GM23338 (cell line): ENCODE data around the gene TYW1B. TPM values are rescaled to one million over a fixed set of nuclear protein-coding genes. Genes with fewer than 3 reads are reported as not detected.
"Not testable (repeated sequence)": the region's sequence is repeated elsewhere in the genome, so short reads cannot be mapped to it uniquely, and the experiment has no call there.

Source experiments
- ATAC-seq: fragments of 200-7000 bp; cut with Tn5 transposase; 3 replicates; pipeline ENCODE4 v1.9.1; 2020
- DNase-seq: peaks from one replicate; pipeline ENCODE4 v3.0.0-alpha.2; 2015; ENCODE audit warnings: low spot score
- H2AFZ ChIP-seq: fragments of 200-600 bp; sonication (generic); 2 replicates; pipeline ENCODE4 v1.8.0; 2016; ENCODE audit warnings: antibody characterized with exemption, mild to moderate bottlenecking, moderate library complexity
- H3F3A ChIP-seq: fragments of 200-600 bp; sonication (generic); replicated peaks from 2 replicates; pipeline ENCODE4 v1.8.0; 2017; ENCODE audit warnings: antibody characterized with exemption, mixed run types, low read depth
- H3K27ac ChIP-seq: fragments of 200-600 bp; sonication (generic); 2 replicates; pipeline ENCODE4 v1.6.1; 2016; ENCODE audit warnings: low read depth
- H3K27me3 ChIP-seq: fragments of 200-600 bp; sonication (generic); 2 replicates; pipeline ENCODE4 v1.8.0; 2016; ENCODE audit warnings: mild to moderate bottlenecking, mixed run types, moderate library complexity; ENCODE audit not compliant: insufficient read depth
- H3K36me3 ChIP-seq: fragments of 200-600 bp; sonication (generic); 2 replicates; pipeline ENCODE4 v1.8.0; 2016; ENCODE audit warnings: mild to moderate bottlenecking; ENCODE audit not compliant: insufficient read depth
- H3K4me1 ChIP-seq: fragments of 200-600 bp; sonication (generic); 2 replicates; pipeline ENCODE4 v1.8.0; 2016; ENCODE audit warnings: mild to moderate bottlenecking, moderate library complexity; ENCODE audit not compliant: insufficient read depth
- H3K4me2 ChIP-seq: fragments of 200-600 bp; sonication (generic); 2 replicates; pipeline ENCODE4 v1.7.1; 2017; ENCODE audit warnings: mixed run types
- H3K4me3 ChIP-seq: fragments of 200-600 bp; sonication (generic); 2 replicates; pipeline ENCODE4 v1.6.1; 2016; ENCODE audit warnings: mixed run types
- H3K79me2 ChIP-seq: fragments of 200-600 bp; sonication (generic); replicated peaks from 2 replicates; pipeline ENCODE4 v1.8.0; 2017; ENCODE audit warnings: mild to moderate bottlenecking; ENCODE audit not compliant: insufficient read depth
- H3K9me2 ChIP-seq: fragments of 200-600 bp; sonication (generic); 2 replicates; pipeline ENCODE4 v1.8.0; 2017; ENCODE audit not compliant: insufficient read depth
- H4K20me1 ChIP-seq: fragments of 200-600 bp; sonication (generic); replicated peaks from 2 replicates; pipeline ENCODE4 v1.8.0; 2017; ENCODE audit warnings: mild to moderate bottlenecking; ENCODE audit not compliant: insufficient read depth
- H3K27ac Mint-ChIP-seq: 2 replicates; pipeline ENCODE4 v1.8.0; 2020; ENCODE audit warnings: inconsistent platforms, mild to moderate bottlenecking, moderate library complexity, mixed read lengths
- H3K27me3 Mint-ChIP-seq: 3 replicates; pipeline ENCODE4 v1.8.0; 2022; ENCODE audit warnings: low read depth, mild to moderate bottlenecking, moderate library complexity, mixed read lengths, inconsistent platforms; ENCODE audit not compliant: insufficient read depth, poor library complexity
- H3K36me3 Mint-ChIP-seq: 3 replicates; pipeline ENCODE4 v1.8.0; 2021; ENCODE audit warnings: low read depth, mild to moderate bottlenecking, inconsistent platforms, moderate library complexity, mixed read lengths
- H3K4me1 Mint-ChIP-seq: 3 replicates; pipeline ENCODE4 v1.8.0; 2020; ENCODE audit warnings: mild to moderate bottlenecking, inconsistent platforms, mixed read lengths
- H3K4me3 Mint-ChIP-seq: 3 replicates; pipeline ENCODE4 v1.8.0; 2021; ENCODE audit warnings: moderate library complexity, mild to moderate bottlenecking, inconsistent platforms, mixed read lengths
- H3K9me3 Mint-ChIP-seq: 3 replicates; pipeline ENCODE4 v1.8.0; 2020; ENCODE audit warnings: moderate library complexity, mild to moderate bottlenecking, inconsistent platforms, mixed read lengths
- CREB1 ChIP-seq: fragments of 250-450 bp; sonication (Bioruptor Pico); IDR thresholded peaks from 2 replicates; pipeline ENCODE4 v1.5.0; 2020; ENCODE audit warnings: low read depth, mild to moderate bottlenecking, moderate library complexity
- EZH2 ChIP-seq: fragments of 200-600 bp; sonication (generic); IDR thresholded peaks from one replicate; pipeline ENCODE4 v1.8.0; 2017; ENCODE audit warnings: antibody characterized with exemption, mild to moderate bottlenecking, low read depth; ENCODE audit not compliant: unreplicated experiment
- EZH2phosphoT487 ChIP-seq: fragments of 200-600 bp; sonication (generic); IDR thresholded peaks from one replicate; pipeline ENCODE4 v1.8.1; 2018; ENCODE audit warnings: antibody characterized with exemption; ENCODE audit not compliant: unreplicated experiment
- ZNF114 ChIP-seq: fragments of 250-450 bp; sonication (Bioruptor Pico); IDR thresholded peaks from 2 replicates; pipeline ENCODE4 v1.5.0; 2020; ENCODE audit warnings: mild to moderate bottlenecking, moderate library complexity
- ZNF331 ChIP-seq: fragments of 250-450 bp; sonication (Bioruptor Pico); IDR thresholded peaks from 2 replicates; pipeline ENCODE4 v1.5.0; 2020; ENCODE audit warnings: low read depth, mild to moderate bottlenecking, moderate library complexity
- polyA plus RNA-seq: library from polyadenylated mRNA; unstranded; fragments of >200 nt; fragmentation: Nextera tagmentation; extraction: Ambion mirVana; gene quantifications from 2 replicates; pipeline ENCODE4 v1.2.1, GENCODE V29; 2016
- total RNA-seq: library from RNA; depleted of rRNA; stranded (reverse); fragments of >200 nt; shearing (Covaris generic); gene quantifications from 2 replicates; pipeline ENCODE4 v1.2.3, GENCODE V29; 2014
- TF ChIP-seq, protein P1 (sequence below): IDR thresholded peaks from one replicate; pipeline ENCODE4 v1.6.1; 2018; ENCODE audit warnings: antibody characterized with exemption; ENCODE audit not compliant: unreplicated experiment
- TF ChIP-seq, protein P2 (sequence below), 2 experiments: fragments of 200-600 bp in 1 of 2; sonication (generic) in 1 of 2; conservative IDR thresholded peaks; 2 replicates each; pipeline versions ENCODE4 v1.5.1 to v1.6.1; 2016 to 2017; ENCODE audit warnings: antibody characterized with exemption in 2 of 2, low read depth in 2 of 2, mild to moderate bottlenecking in 2 of 2, moderate library complexity in 1 of 2
- TF ChIP-seq, protein P3 (sequence below): fragments of 250-450 bp; sonication (Bioruptor Pico); IDR thresholded peaks from 2 replicates; pipeline ENCODE4 v1.5.0; 2020; ENCODE audit warnings: mild to moderate bottlenecking, moderate library complexity

TYW1B gene
- total and polyA plus RNA-seq, 2 experiments from 2014 or later: 2.8 to 5.6 TPM

DNA sequence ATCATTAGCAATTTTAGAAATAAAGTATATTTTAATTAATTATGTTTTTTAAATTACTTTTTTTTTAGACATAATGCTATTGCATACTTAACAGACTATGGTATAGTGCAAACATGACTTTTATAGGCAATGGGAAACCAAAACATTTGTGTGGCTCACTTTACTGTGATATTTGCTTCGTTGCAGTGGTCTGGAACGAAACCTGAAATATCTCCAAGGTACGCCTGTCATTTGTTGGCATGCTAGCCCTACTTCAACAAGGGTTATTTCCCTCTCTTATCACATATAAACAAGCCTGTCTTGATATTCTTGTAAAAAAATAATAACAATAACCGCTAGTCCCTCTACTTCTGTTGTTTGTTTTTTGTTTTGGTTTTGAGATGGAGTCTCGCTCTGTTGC, 74.2 kb downstream of the TYW1B start:
- H3K27me3 Mint-ChIP-seq: no peaks in the 10 kb centered on the region
- Histone ChIP-seq H3K27ac (no peak overlapping the region), H3K4me3 (no peak overlapping the region), H3K4me1 (no peaks in the 10 kb centered on the region), H3K4me2 (no peak overlapping the region), H3K79me2 (no peaks in the 10 kb centered on the region), H3K27me3 (no peaks in the 10 kb centered on the region), H4K20me1 (no peaks in the 10 kb centered on the region), H3K36me3 (no peaks in the 10 kb centered on the region), H3F3A (no peaks in the 10 kb centered on the region), H2AFZ (no peak overlapping the region), H3K9me2 (no peaks in the 10 kb centered on the region)
- H3K4me1 Mint-ChIP-seq: no peaks in the 10 kb centered on the region; the same call in 2 of the 3 replicates
- no peak for DNase-seq
- H3K36me3 Mint-ChIP-seq: peaks cover 12% of the 10 kb centered on the region
- no peak overlapping the region for H3K27ac Mint-ChIP-seq
- no peak for TF ChIP-seq EZH2
- no peak for TF ChIP-seq ZNF114
- TF ChIP-seq, protein P1, sequence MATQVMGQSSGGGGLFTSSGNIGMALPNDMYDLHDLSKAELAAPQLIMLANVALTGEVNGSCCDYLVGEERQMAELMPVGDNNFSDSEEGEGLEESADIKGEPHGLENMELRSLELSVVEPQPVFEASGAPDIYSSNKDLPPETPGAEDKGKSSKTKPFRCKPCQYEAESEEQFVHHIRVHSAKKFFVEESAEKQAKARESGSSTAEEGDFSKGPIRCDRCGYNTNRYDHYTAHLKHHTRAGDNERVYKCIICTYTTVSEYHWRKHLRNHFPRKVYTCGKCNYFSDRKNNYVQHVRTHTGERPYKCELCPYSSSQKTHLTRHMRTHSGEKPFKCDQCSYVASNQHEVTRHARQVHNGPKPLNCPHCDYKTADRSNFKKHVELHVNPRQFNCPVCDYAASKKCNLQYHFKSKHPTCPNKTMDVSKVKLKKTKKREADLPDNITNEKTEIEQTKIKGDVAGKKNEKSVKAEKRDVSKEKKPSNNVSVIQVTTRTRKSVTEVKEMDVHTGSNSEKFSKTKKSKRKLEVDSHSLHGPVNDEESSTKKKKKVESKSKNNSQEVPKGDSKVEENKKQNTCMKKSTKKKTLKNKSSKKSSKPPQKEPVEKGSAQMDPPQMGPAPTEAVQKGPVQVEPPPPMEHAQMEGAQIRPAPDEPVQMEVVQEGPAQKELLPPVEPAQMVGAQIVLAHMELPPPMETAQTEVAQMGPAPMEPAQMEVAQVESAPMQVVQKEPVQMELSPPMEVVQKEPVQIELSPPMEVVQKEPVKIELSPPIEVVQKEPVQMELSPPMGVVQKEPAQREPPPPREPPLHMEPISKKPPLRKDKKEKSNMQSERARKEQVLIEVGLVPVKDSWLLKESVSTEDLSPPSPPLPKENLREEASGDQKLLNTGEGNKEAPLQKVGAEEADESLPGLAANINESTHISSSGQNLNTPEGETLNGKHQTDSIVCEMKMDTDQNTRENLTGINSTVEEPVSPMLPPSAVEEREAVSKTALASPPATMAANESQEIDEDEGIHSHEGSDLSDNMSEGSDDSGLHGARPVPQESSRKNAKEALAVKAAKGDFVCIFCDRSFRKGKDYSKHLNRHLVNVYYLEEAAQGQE: no peak
- TF ChIP-seq EZH2phosphoT487: no peak
- TF ChIP-seq, protein P2, sequence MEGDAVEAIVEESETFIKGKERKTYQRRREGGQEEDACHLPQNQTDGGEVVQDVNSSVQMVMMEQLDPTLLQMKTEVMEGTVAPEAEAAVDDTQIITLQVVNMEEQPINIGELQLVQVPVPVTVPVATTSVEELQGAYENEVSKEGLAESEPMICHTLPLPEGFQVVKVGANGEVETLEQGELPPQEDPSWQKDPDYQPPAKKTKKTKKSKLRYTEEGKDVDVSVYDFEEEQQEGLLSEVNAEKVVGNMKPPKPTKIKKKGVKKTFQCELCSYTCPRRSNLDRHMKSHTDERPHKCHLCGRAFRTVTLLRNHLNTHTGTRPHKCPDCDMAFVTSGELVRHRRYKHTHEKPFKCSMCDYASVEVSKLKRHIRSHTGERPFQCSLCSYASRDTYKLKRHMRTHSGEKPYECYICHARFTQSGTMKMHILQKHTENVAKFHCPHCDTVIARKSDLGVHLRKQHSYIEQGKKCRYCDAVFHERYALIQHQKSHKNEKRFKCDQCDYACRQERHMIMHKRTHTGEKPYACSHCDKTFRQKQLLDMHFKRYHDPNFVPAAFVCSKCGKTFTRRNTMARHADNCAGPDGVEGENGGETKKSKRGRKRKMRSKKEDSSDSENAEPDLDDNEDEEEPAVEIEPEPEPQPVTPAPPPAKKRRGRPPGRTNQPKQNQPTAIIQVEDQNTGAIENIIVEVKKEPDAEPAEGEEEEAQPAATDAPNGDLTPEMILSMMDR (conservative IDR thresholded peaks at IDR 0.05; ENCODE audit: low read depth in 2 of 2): no peak
- TF ChIP-seq, protein P3, sequence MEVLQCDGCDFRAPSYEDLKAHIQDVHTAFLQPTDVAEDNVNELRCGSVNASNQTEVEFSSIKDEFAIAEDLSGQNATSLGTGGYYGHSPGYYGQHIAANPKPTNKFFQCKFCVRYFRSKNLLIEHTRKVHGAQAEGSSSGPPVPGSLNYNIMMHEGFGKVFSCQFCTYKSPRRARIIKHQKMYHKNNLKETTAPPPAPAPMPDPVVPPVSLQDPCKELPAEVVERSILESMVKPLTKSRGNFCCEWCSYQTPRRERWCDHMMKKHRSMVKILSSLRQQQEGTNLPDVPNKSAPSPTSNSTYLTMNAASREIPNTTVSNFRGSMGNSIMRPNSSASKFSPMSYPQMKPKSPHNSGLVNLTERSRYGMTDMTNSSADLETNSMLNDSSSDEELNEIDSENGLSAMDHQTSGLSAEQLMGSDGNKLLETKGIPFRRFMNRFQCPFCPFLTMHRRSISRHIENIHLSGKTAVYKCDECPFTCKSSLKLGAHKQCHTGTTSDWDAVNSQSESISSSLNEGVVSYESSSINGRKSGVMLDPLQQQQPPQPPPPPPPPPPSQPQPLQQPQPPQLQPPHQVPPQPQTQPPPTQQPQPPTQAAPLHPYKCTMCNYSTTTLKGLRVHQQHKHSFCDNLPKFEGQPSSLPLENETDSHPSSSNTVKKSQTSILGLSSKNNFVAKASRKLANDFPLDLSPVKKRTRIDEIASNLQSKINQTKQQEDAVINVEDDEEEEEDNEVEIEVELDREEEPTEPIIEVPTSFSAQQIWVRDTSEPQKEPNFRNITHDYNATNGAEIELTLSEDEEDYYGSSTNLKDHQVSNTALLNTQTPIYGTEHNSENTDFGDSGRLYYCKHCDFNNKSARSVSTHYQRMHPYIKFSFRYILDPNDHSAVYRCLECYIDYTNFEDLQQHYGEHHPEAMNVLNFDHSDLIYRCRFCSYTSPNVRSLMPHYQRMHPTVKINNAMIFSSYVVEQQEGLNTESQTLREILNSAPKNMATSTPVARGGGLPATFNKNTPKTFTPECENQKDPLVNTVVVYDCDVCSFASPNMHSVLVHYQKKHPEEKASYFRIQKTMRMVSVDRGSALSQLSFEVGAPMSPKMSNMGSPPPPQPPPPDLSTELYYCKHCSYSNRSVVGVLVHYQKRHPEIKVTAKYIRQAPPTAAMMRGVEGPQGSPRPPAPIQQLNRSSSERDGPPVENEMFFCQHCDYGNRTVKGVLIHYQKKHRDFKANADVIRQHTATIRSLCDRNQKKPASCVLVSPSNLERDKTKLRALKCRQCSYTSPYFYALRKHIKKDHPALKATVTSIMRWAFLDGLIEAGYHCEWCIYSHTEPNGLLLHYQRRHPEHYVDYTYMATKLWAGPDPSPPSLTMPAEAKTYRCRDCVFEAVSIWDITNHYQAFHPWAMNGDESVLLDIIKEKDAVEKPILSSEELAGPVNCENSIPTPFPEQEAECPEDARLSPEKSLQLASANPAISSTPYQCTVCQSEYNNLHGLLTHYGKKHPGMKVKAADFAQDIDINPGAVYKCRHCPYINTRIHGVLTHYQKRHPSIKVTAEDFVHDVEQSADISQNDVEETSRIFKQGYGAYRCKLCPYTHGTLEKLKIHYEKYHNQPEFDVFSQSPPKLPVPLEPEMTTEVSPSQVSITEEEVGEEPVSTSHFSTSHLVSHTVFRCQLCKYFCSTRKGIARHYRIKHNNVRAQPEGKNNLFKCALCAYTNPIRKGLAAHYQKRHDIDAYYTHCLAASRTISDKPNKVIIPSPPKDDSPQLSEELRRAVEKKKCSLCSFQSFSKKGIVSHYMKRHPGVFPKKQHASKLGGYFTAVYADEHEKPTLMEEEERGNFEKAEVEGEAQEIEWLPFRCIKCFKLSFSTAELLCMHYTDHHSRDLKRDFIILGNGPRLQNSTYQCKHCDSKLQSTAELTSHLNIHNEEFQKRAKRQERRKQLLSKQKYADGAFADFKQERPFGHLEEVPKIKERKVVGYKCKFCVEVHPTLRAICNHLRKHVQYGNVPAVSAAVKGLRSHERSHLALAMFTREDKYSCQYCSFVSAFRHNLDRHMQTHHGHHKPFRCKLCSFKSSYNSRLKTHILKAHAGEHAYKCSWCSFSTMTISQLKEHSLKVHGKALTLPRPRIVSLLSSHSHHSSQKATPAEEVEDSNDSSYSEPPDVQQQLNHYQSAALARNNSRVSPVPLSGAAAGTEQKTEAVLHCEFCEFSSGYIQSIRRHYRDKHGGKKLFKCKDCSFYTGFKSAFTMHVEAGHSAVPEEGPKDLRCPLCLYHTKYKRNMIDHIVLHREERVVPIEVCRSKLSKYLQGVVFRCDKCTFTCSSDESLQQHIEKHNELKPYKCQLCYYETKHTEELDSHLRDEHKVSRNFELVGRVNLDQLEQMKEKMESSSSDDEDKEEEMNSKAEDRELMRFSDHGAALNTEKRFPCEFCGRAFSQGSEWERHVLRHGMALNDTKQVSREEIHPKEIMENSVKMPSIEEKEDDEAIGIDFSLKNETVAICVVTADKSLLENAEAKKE (CRISPR knock-in tag): no peak
- TF ChIP-seq ZNF331 (CRISPR knock-in tag): no peak
- no peak for TF ChIP-seq CREB1
- H3K4me3 Mint-ChIP-seq: no peak overlapping the region
- ATAC-seq: no peak
- H3K9me3 Mint-ChIP-seq: no peaks in the 10 kb centered on the region

DNA sequence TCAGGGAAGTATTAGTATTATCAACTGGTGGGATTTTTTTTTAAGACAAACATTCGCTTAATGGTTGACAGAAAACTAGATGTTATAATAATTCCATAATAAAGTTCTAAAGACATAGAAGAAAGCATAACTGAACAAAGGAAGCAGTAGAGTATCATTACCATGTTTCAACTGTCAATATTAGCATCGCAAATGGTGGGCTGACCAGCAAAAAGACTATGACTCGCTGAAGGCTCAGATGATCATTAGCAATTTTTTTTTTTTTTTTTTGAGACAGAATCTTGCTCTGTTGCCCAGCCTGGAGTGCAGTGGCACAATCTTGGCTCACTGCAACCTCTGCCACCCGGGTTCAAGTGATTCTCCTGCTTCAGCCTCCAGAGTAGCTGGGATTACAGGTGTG, 74.8 kb downstream of the TYW1B start:
- H3K9me3 Mint-ChIP-seq, H3K27me3 ChIP-seq, H3K27ac ChIP-seq, H3K4me1 Mint-ChIP-seq, H2AFZ ChIP-seq, H3F3A ChIP-seq, ATAC-seq, H3K4me3 Mint-ChIP-seq, DNase-seq, H3K4me1 ChIP-seq, H3K4me3 ChIP-seq, H3K27ac Mint-ChIP-seq, H3K79me2 ChIP-seq, H3K36me3 Mint-ChIP-seq, H4K20me1 ChIP-seq, H3K36me3 ChIP-seq, H3K4me2 ChIP-seq, H3K27me3 Mint-ChIP-seq, H3K9me2 ChIP-seq: not testable (repeated sequence)
